Transverse colon (tissue), 4 donors: ENCODE measurements around the gene UCHL3. TPM values are rescaled to one million over a fixed set of nuclear protein-coding genes. Genes with fewer than 3 reads are reported as not detected.

Experiments
- DNase-seq: peaks from one replicate; pipeline ENCODE4 v3.0.0-alpha.2; 2019
- H3K27ac ChIP-seq, 4 donors: fragments of 200-600 bp; sonication (generic); 2 replicates each; pipeline ENCODE4 v1.5.1; 2016 to 2018; ENCODE audit warnings: inconsistent platforms in 4 of 4
- H3K27me3 ChIP-seq: fragments of 200-600 bp; sonication (generic); 2 replicates; pipeline ENCODE4 v1.5.1; 2017; ENCODE audit warnings: inconsistent platforms
- H3K36me3 ChIP-seq, 4 donors: fragments of 200-600 bp; sonication (generic); 2 replicates each; pipeline ENCODE4 v1.5.1; 2017 to 2019; ENCODE audit warnings: inconsistent platforms in 4 of 4
- H3K4me1 ChIP-seq, 4 donors: fragments of 200-600 bp; sonication (generic); 2 replicates each; pipeline ENCODE4 v1.5.1; 2017 to 2020; ENCODE audit warnings: inconsistent platforms in 4 of 4
- H3K4me3 ChIP-seq, 4 donors: fragments of 200-600 bp; sonication (generic); 1 replicate in 1 of 4; 2 replicates in 3 of 4; pipeline versions ENCODE4 v1.5.1 to v1.6.1; 2017 to 2019; ENCODE audit warnings: inconsistent platforms in 4 of 4
- H3K9me3 ChIP-seq, 2 donors: fragments of 200-600 bp; sonication (generic); 2 replicates each; pipeline ENCODE4 v1.5.1; 2017 to 2019; ENCODE audit warnings: inconsistent platforms in 2 of 2
- CTCF ChIP-seq, 5 experiments: fragments of 200-600 bp in 3 of 5; fragments of 450-650 bp in 2 of 5; sonication (generic) in 3 of 5; IDR thresholded peaks; 1 replicate in 2 of 5; 2 replicates in 3 of 5; pipeline ENCODE4 v1.5.1; 2016 to 2017; ENCODE audit warnings: antibody characterized with exemption in 5 of 5, inconsistent platforms in 3 of 5, mild to moderate bottlenecking in 2 of 5, moderate library complexity in 1 of 5
- EP300 ChIP-seq: sonication (generic); formaldehyde crosslinking; IDR thresholded peaks from one replicate; pipeline ENCODE4 v1.6.1; 2017; ENCODE audit warnings: antibody characterized with exemption, low read depth
- POLR2A ChIP-seq: fragments of 450-650 bp; IDR thresholded peaks from one replicate; pipeline ENCODE4 v1.6.1; 2016; ENCODE audit warnings: antibody characterized with exemption, mild to moderate bottlenecking, moderate library complexity
- POLR2AphosphoS5 ChIP-seq, 3 donors: sonication (generic); formaldehyde crosslinking; IDR thresholded peaks; one replicate each; pipeline ENCODE4 v1.6.1; 2016; ENCODE audit warnings: antibody characterized with exemption in 3 of 3
- WGBS, 2 donors: methylation state at CpG; one replicate each; pipeline ENCODE4 v1.1.5; 2018; ENCODE audit warnings: low coverage in 1 of 2; 5-methylcytosine and 5-hydroxymethylcytosine counted together
- in situ Hi-C, 4 donors: fragments of 200-750 bp; cut with MboI; loops; one replicate each; pipeline versions ENCODE4 v1.15.0 to v1.15.1; 2017; ENCODE audit warnings: low sequenced_read_pairs in 3 of 4, low pct_ligation_motif_present in 1 of 4, low pct_unique_long_range_greater_than_20kb in 1 of 4
- intact Hi-C: fragments of 100-400 bp; cut with DNase I; formaldehyde crosslinking; loops from one replicate; pipeline ENCODE4 v1.15.1; 2023; ENCODE audit warnings: low total_unique reads
- total RNA-seq, 4 donors: library from RNA; depleted of rRNA; stranded (reverse); fragments of >200 nt; gene quantifications; one replicate each; pipeline ENCODE4 v1.1.0, GENCODE V29; 2016

Gene UCHL3
- total RNA-seq, 4 donors from 2014 or later = 3.4 to 55.9 (median 19.3) TPM

GRCh38 chr13:75620020-75620419 lies 70.4 kb downstream of the UCHL3 start:
- H3K9me3 ChIP-seq = no peaks in the 10 kb centered on the region
- 71 to 100% methylated on average over 1 of the region's 1 CpG for WGBS, 2 donors
- H3K4me1 ChIP-seq = no peaks in the 10 kb centered on the region
- intact Hi-C loops (no loop called here), in situ Hi-C loops (no loop called here)
- no peak for DNase-seq
- no peak overlapping the region for H3K27ac ChIP-seq
- H3K27me3 ChIP-seq = no peaks in the 10 kb centered on the region
- TF ChIP-seq EP300 (no peak), POLR2A (no peak), POLR2AphosphoS5 (IDR thresholded peaks at IDR 0.05) (no peak), CTCF (IDR thresholded peaks at IDR 0.05) (no peak)
- H3K4me3 ChIP-seq = no peak overlapping the region
- no peaks in the 10 kb centered on the region for H3K36me3 ChIP-seq

DNA sequence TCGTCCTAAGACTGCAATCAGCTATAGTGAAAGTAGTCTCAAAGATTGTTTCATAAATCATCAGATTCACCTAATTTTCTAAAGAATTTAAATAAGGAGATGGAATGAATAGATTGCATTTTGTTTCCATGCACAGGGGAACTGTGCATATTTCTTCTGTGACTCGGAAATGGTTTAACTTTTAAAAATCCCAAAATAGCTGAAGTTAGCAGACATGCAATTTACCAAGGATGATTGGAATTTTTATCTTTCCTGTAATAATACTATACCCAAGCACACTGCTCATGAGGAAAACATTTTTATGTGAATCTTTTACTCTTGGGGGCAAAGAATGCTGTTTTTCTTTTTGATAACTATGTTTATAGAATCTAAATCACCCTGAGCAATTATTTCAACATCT lies 71.6 kb downstream of the UCHL3 start:
- no peak for TF ChIP-seq CTCF (IDR thresholded peaks at IDR 0.05)
- TF ChIP-seq POLR2AphosphoS5 (IDR thresholded peaks at IDR 0.05) = no peak
- no peak for TF ChIP-seq POLR2A
- Histone ChIP-seq H3K4me3 (no peak overlapping the region), H3K9me3 (no peaks in the 10 kb centered on the region), H3K36me3 (peaks cover 0 to 1% (median 0%) of the 10 kb centered on the region in 4 donors), H3K27ac (no peak overlapping the region), H3K4me1 (no peaks in the 10 kb centered on the region), H3K27me3 (no peaks in the 10 kb centered on the region)
- in situ Hi-C loops = no loop called here
- no peak for DNase-seq
- WGBS, 2 donors = 53 to 70% methylated on average over 2 of the region's 2 CpGs
- intact Hi-C loops = no loop called here

GRCh38 chr13:75628801-75629200 lies 79.2 kb downstream of the UCHL3 start:
- DNase-seq = no peak
- intact Hi-C loops (no loop called here), in situ Hi-C loops (no loop called here)
- no peak overlapping the region for H3K4me3 ChIP-seq
- 85 to 92% methylated on average over 4 of the region's 4 CpGs for WGBS, 2 donors
- no peaks in the 10 kb centered on the region for H3K27me3 ChIP-seq
- TF ChIP-seq POLR2A (no peak), CTCF (IDR thresholded peaks at IDR 0.05) (no peak), EP300 (no peak), POLR2AphosphoS5 (IDR thresholded peaks at IDR 0.05) (no peak)
- H3K9me3 ChIP-seq = no peaks in the 10 kb centered on the region
- H3K27ac ChIP-seq = no peak overlapping the region
- peaks cover 0 to 1% (median 0%) of the 10 kb centered on the region in 4 donors for H3K36me3 ChIP-seq
- no peaks in the 10 kb centered on the region for H3K4me1 ChIP-seq

DNA sequence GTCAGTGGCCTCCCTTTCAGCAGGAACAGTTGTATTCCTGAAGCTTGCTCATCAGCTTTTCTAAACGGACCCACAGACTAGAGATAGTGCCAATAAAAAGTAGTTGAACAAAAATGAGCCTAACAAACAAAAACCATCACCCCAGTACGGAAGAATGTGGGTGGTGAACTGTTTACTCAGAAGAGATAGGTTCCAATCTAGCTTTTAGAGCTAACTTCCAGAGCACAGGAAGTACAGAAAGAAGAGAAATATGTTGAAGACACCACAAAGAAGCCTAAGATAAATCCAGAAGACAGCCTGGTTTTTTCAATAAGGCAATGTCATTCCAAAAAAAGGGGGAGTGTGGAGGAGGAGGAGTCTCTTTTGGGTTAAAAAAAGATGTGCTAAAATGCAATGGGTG lies 83.7 kb downstream of the UCHL3 start:
- in situ Hi-C loops (no loop called here), intact Hi-C loops (no loop called here)
- no peaks in the 10 kb centered on the region for H3K9me3 ChIP-seq
- no peak for DNase-seq
- WGBS, 2 donors = 17 to 34% methylated on average over 2 of the region's 2 CpGs
- H3K27ac ChIP-seq = no peak overlapping the region
- TF ChIP-seq POLR2A = no peak
- TF ChIP-seq CTCF (IDR thresholded peaks at IDR 0.05) = no peak
- no peak for TF ChIP-seq POLR2AphosphoS5 (IDR thresholded peaks at IDR 0.05)
- no peak for TF ChIP-seq EP300
- no peaks in the 10 kb centered on the region for H3K36me3 ChIP-seq
- peaks cover 12% of the 10 kb centered on the region for H3K27me3 ChIP-seq
- peaks cover 7 to 17% (median 15%) of the 10 kb centered on the region in 4 donors for H3K4me1 ChIP-seq
- H3K4me3 ChIP-seq = no peak overlapping the region
